Dendritic cell treated with granulocyte-macrophage colony-stimulating factor and Interleukin-4, amounts not matched to agents 40 ng/mL and 50 ng/mL, for 4 days (primary cell): Measurements from ENCODE around the gene NLRP9.

Experiments
- H3K27ac Mint-ChIP-seq: one replicate; pipeline ENCODE4 v1.8.0; 2022; ENCODE audit warnings: mild to moderate bottlenecking, mixed read lengths
- H3K27me3 Mint-ChIP-seq: one replicate; pipeline ENCODE4 v1.8.0; 2022; ENCODE audit warnings: mild to moderate bottlenecking, mixed read lengths
- H3K36me3 Mint-ChIP-seq: one replicate; pipeline ENCODE4 v1.8.0; 2022; ENCODE audit warnings: low read depth, mixed read lengths
- H3K4me1 Mint-ChIP-seq: one replicate; pipeline ENCODE4 v1.8.0; 2022; ENCODE audit warnings: low read depth, mixed read lengths
- H3K4me3 Mint-ChIP-seq: one replicate; pipeline ENCODE4 v1.8.0; 2022; ENCODE audit warnings: mild to moderate bottlenecking, moderate library complexity, mixed read lengths
- H3K9me3 Mint-ChIP-seq: one replicate; pipeline ENCODE4 v1.8.0; 2022; ENCODE audit warnings: mixed read lengths
- intact Hi-C: fragments of 100-400 bp; cut with micrococcal nuclease; formaldehyde crosslinking; loops from one replicate; pipeline ENCODE4 v1.15.0; 2022

The NLRP9 gene

GRCh38 chr19:55688422-55689218 is 49.6 kb downstream of the NLRP9 start:
- Mint-ChIP-seq H3K4me3 (no peak overlapping the region), H3K27me3 (no peaks in the 10 kb centered on the region), H3K4me1 (peaks cover 38% of the 10 kb centered on the region), H3K27ac (peak overlapping the region; percentile 17), H3K9me3 (no peaks in the 10 kb centered on the region), H3K36me3 (peaks cover 100% of the 10 kb centered on the region)
- intact Hi-C loops = no loop called here

GRCh38 chr19:55687281-55688201 is 50.7 kb downstream of the NLRP9 start:
- H3K9me3 Mint-ChIP-seq = no peaks in the 10 kb centered on the region
- H3K36me3 Mint-ChIP-seq = peaks cover 99% of the 10 kb centered on the region
- H3K4me1 Mint-ChIP-seq = peaks cover 38% of the 10 kb centered on the region
- no peak overlapping the region for H3K4me3 Mint-ChIP-seq
- peak overlapping the region; percentile 51 for H3K27ac Mint-ChIP-seq
- H3K27me3 Mint-ChIP-seq = no peaks in the 10 kb centered on the region
- intact Hi-C loops = no loop called here

- Mint-ChIP-seq H3K9me3 (no peaks in the 10 kb centered on the region), H3K27me3 (no peaks in the 10 kb centered on the region), H3K27ac (no peak overlapping the region), H3K4me3 (no peak overlapping the region), H3K36me3 (peaks cover 95% of the 10 kb centered on the region), H3K4me1 (peaks cover 38% of the 10 kb centered on the region)
- intact Hi-C loops = no loop called here
These were observed 51.7 kb downstream of the NLRP9 start for GRCh38 chr19:55686311-55687050.

- no peaks in the 10 kb centered on the region for H3K27me3 Mint-ChIP-seq
- no peak overlapping the region for H3K27ac Mint-ChIP-seq
- H3K9me3 Mint-ChIP-seq = no peaks in the 10 kb centered on the region
- peaks cover 95% of the 10 kb centered on the region for H3K36me3 Mint-ChIP-seq
- H3K4me3 Mint-ChIP-seq = no peak overlapping the region
- peaks cover 44% of the 10 kb centered on the region for H3K4me1 Mint-ChIP-seq
- intact Hi-C loops = no loop called here
These were observed 52.4 kb downstream of the NLRP9 start for GRCh38 chr19:55685776-55686175.

GRCh38 chr19:55684946-55685681 is 53.1 kb downstream of the NLRP9 start:
- Mint-ChIP-seq H3K9me3 (no peaks in the 10 kb centered on the region), H3K36me3 (peaks cover 95% of the 10 kb centered on the region), H3K4me3 (no peak overlapping the region), H3K4me1 (peaks cover 50% of the 10 kb centered on the region), H3K27ac (no peak overlapping the region), H3K27me3 (no peaks in the 10 kb centered on the region)
- intact Hi-C loops = no loop called here

GRCh38 chr19:55683449-55684261 is 54.5 kb downstream of the NLRP9 start:
- H3K36me3 Mint-ChIP-seq = peaks cover 95% of the 10 kb centered on the region
- H3K4me1 Mint-ChIP-seq = peaks cover 58% of the 10 kb centered on the region
- no peaks in the 10 kb centered on the region for H3K27me3 Mint-ChIP-seq
- intact Hi-C loops = no loop called here
- H3K4me3 Mint-ChIP-seq = no peak overlapping the region
- no peaks in the 10 kb centered on the region for H3K9me3 Mint-ChIP-seq
- peak overlapping the region; percentile 39 for H3K27ac Mint-ChIP-seq

GRCh38 chr19:55681131-55682092 is 56.8 kb downstream of the NLRP9 start:
- intact Hi-C loops = no loop called here
- Mint-ChIP-seq H3K4me1 (peaks cover 67% of the 10 kb centered on the region), H3K36me3 (peaks cover 92% of the 10 kb centered on the region), H3K27ac (peak overlapping the region; percentile 91), H3K27me3 (no peaks in the 10 kb centered on the region), H3K9me3 (no peaks in the 10 kb centered on the region), H3K4me3 (no peak overlapping the region)

- H3K9me3 Mint-ChIP-seq = no peaks in the 10 kb centered on the region
- H3K4me3 Mint-ChIP-seq = peak overlapping the region; percentile 5
- no peaks in the 10 kb centered on the region for H3K27me3 Mint-ChIP-seq
- intact Hi-C loops = no loop called here
- peaks cover 64% of the 10 kb centered on the region for H3K4me1 Mint-ChIP-seq
- peaks cover 90% of the 10 kb centered on the region for H3K36me3 Mint-ChIP-seq
- peak overlapping the region; percentile 91 for H3K27ac Mint-ChIP-seq
These were observed 57.7 kb downstream of the NLRP9 start for GRCh38 chr19:55680339-55681130.

- Mint-ChIP-seq H3K9me3 (no peaks in the 10 kb centered on the region), H3K27me3 (no peaks in the 10 kb centered on the region), H3K27ac (peak overlapping the region; percentile 91), H3K36me3 (peaks cover 87% of the 10 kb centered on the region), H3K4me3 (peak overlapping the region; percentile 61), H3K4me1 (peaks cover 59% of the 10 kb centered on the region)
- intact Hi-C loops = no loop called here
These were observed 58.6 kb downstream of the NLRP9 start for GRCh38 chr19:55679343-55680257.

GRCh38 chr19:55678121-55678671 is 60.0 kb downstream of the NLRP9 start:
- peaks cover 87% of the 10 kb centered on the region for H3K36me3 Mint-ChIP-seq
- H3K4me1 Mint-ChIP-seq = peaks cover 70% of the 10 kb centered on the region
- H3K27me3 Mint-ChIP-seq = no peaks in the 10 kb centered on the region
- peak overlapping the region; percentile 91 for H3K27ac Mint-ChIP-seq
- H3K4me3 Mint-ChIP-seq = peak overlapping the region; percentile 61
- intact Hi-C loops = no loop called here
- no peaks in the 10 kb centered on the region for H3K9me3 Mint-ChIP-seq
